GM19467 (cell line): ENCODE data around the gene MEPCE.
"Not testable (repeated sequence)": the region's sequence is repeated elsewhere in the genome, so short reads cannot be mapped to it uniquely, and the experiment has no call there.

ENCODE experiments used
- ATAC-seq: cut with Tn5 transposase; IDR thresholded peaks from one replicate; pipeline ENCODE4 v1.9.1; 2021; ENCODE audit warnings: mild to moderate bottlenecking, moderate library complexity; ENCODE audit not compliant: unreplicated experiment

The MEPCE gene

GRCh38 chr7:100433592-100434296 lies 4.1 kb downstream of the MEPCE start:
- ATAC-seq, result no peak

DNA sequence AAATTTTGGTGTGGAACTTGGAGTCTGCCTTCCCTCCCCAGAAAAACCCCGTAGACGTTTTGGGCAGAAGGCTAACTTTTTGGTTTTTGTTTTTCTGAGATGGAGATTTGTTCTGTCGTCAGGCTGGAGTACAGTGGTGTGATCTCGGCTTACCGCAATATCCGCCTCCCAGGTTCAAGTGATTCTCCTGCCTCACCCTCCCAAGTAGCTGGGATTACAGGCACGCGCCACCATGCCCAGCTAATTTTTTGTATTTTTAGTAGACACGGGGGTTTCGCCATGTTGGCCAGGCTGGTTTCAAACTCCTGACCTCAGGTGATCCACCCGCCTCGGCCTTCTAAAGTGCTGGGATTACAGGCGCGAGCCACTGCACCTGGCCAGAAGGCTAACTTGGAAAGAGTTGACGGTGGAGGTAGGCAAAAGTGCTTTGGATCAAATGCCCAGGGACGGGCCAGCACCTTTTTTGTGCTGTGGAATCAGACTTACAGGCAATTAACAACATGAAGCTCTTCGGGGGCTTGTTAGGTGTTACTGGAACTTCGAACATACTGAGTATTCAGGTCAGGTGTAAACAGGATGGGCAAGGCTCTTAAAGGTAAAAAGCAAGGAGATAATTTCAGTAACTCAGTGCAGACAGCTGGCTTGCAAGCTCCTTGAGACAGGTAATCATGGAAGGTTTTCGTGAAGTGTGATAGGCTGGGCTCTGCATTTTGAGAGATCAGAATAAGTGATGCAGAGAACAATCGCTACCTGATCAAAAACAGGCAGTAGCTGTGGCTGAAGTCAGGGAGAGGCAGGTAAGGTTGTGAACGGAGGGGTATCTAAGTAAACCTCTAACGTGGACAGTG lies 4.9 kb downstream of the MEPCE start:
- ATAC-seq, result no peak

DNA sequence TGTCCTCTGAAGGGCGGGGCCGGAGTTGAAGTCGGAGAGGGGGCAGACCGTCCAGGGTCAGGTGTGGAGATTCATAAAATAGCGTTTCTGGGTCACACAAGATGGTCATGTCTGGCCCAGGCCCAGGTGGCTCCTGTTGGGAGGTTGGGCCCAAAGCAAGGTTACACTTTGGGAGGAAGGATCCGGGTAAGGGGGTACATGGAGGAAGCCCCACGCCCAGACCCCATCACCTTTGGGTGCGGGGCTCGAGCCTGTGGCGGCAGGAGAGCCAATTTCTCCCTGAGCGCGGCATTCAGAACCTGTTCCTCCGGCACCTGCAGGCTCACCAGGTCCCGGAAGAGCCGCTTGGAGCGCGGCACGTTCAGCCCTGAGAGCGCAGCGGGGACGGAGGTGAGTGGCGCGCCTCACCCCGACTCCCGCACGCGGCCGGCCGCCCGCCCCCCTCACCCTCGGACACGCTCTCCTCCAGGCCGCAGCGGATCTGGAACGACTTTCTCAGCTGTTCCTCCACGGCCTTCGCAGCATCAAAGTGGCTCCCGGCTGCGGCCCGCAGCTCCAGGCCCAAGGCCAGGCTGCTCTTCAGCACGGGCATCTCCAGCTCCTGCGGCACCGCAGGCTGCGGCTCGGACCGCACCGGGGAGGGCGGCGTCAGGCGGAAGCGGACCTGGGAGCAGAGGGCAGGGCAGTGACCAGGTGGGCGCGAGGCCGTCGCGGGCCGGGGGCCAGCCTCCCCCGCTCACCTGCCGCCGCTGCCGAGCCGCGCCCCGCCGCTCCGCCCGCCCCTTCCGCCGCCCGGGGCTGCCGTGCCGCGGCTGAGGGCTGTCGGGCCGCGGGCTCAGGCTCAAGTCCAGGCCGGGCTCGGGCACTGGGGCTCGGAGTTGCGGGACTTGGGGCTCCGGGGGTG lies 6.0 kb downstream of the MEPCE start:
- peak; percentile 22 for ATAC-seq

DNA sequence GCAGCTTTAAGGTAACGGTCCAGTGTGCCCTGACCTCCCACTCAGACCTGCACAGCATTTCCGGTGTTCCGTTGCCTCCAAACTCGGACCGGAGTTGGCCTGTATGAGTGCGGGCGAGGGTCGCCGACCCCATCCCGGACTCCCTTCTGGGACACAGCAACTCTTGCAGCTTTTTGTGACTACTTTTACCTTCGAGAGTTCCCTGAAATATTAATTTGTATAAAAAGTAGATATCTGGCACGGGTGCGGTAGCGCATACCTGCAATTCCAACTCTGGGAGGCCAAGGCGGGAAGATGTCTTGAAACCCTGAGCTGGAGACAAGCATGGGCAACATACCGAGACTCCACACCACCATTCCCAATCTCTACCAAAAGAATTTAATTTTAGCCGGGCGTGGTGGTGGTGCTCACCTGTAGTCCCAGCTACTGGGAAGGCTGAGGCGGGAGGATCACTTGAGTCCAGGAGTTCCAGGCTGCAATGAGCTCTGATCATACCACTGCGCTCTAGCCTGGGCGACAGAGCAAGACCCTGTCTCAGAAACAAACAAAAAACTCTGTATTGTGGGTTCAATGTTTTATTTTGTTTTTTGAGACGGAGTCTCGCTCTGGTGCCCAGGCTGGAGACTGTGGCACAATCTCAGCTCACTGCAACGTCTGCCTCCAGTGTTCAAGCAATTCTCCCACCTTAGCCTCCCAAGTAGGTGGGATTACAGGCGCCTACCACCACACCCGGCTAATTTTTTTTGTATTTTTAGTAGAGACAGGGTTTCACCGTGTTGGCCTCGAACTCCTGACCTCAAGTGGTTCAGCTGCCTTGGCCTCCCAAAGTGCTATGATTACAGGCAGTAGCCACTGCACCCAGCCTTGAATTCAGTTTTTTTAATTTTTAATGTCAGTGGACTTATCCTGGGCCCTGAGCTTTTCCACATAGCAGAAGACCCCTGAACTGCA lies 7.8 kb downstream of the MEPCE start:
- ATAC-seq, result no peak

DNA sequence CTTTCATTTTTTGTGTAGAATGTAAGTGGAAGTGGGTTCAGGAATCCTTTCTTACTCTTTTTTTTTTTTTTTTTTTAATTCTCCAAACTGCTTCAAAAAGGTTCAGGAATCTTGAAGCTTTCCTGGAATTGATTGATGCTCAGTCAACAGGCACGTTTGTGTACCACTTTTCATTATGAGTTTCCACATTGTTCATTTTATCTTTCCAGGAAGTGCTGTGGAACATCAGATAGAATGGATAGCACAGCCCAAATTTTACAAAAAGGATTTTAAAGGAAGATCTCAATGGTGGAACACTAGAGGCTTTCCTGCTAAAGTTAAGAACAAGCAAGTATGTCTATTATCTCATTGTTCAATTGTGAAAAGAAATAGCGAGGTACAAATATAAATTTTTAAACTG lies 8.5 kb downstream of the MEPCE start:
- no peak for ATAC-seq

DNA sequence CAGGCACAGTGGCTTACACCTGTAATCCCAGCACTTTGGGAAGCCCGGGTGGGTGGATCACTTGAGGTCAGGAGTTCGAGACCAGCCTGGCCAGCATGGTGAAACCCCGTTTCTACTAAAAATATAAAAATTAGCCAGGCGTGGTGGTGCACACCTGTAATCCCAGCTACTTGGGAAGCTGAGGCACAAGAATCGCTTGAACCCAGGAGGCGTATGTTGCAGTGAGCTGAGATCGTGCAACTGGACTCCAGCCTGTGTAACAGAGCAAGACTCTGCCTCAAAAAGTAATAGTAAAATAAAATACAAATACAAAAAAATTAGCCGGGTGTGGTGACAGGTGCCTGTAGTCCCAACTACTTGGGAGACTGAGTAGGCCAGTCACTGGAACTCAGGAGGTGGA lies 9.1 kb downstream of the MEPCE start:
- not testable (repeated sequence) for ATAC-seq

DNA sequence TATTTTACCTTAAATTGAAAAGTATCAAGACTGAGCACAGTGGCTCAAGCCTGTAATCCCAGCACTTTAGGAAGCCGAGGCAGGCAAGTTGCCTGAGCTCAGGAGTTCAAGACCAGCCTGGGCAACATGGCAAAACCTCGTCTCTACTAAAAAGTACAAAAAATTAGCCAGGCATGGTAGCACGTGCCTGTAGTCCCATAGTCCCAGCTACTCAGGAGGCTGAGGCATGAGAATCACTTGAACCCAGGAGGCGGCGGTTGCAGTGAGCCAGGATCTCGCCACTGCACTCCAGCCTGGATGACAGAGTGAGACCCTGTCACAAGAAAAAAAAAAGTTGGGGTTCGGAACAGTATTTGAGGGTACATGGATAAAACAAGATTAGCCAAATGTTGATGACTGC lies 9.6 kb downstream of the MEPCE start:
- ATAC-seq, result not testable (repeated sequence)

- ATAC-seq, result no peak
Measured at GRCh38 chr7:100441641-100442535, 12.3 kb downstream of the MEPCE start.

- ATAC-seq, result no peak
Measured at GRCh38 chr7:100443096-100443840, 13.6 kb downstream of the MEPCE start.

- no peak for ATAC-seq
Measured at GRCh38 chr7:100444311-100445278, 15.0 kb downstream of the MEPCE start.

DNA sequence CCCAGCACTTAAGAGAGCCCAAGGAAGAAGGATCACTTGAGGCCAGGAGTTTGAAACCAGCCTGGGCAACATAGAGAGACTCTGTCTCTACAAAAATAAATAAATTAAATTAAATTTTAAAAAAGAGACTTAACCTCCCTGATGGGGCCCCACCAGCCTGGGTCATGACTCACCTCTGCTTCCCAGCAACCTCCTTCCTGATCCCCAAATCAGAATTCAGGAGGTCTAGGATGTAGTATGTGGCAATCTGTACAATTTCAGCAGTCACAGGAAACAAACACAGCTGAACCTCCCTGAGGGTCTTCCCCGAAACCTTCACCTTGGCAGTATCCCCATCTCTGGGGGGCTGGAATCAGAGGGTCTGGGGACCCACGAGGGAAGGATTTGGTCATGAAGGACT lies 16.4 kb downstream of the MEPCE start:
- ATAC-seq, result no peak

- not testable (repeated sequence) for ATAC-seq
Measured at GRCh38 chr7:100447363-100447762, 17.7 kb downstream of the MEPCE start.

- no peak for ATAC-seq
Measured at GRCh38 chr7:100449190-100449795, 19.7 kb downstream of the MEPCE start.

GRCh38 chr7:100452513-100452912 lies 22.9 kb downstream of the MEPCE start:
- no peak for ATAC-seq

GRCh38 chr7:100453854-100454253 lies 24.2 kb downstream of the MEPCE start:
- not testable (repeated sequence) for ATAC-seq

DNA sequence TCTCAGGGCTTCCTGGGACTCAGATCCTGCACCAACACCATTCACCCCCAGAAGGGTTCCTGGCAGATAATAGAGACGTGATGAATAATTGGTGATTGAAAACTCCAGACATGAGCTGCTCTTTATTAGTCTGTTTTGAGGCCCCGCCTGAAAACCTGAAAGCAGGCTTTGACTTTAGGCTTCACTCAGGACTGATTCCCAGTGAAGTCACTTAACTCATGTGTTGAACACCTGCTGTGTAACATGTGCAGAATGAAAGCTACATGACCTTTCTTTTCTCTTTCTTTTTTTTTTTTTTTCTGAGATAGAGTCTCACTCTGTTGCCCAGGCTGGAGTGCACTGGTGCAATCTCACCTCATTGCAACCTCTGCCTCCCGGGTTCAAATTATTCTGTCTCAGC lies 25.6 kb downstream of the MEPCE start:
- ATAC-seq, result no peak

GRCh38 chr7:100456562-100456961 lies 26.9 kb downstream of the MEPCE start:
- ATAC-seq, result no peak
